ENCODE data around the gene KLK11.

Gene KLK11

DNA sequence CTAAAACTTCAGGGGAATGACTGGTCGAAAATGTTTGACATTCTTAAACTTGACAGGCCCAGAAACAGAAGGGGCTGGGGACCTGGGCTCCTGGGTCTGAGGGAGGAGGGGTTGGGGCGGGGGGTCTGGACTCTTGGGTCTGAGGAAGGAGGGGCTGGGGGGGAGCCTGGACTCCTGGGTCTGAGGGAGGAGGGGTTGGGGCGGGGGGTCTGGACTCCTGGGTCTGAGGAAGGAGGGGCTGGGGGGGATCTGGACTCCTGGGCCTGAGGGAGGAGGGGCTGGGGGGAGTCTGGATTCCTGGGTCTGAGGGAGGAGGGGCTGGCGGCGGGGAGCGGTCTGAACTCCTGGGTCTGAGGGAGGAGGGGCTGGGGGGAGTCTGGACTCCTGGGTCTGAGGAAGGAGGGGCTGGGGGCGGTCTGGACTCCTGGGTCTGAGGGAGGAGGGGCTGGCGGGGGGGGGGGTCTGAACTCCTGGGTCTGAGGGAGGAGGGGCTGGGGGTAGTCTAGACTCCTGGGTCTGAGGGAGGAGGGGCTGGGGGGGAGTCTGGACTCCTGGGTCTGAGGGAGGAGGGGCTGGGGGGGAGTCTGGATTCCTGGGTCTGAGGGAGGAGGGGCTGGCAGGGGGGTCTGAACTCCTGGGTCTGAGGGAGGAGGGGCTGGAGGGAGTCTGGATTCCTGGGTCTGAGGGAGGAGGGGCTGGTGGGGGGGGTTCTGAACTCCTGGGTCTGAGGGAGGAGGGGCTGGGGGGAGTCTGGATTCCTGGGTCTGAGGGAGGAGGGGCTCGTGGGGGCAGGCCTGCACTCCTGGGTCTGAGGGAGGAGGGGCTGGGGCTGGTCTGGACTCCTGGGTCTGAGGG, 51.5 kb downstream of the KLK11 start:
- TF ChIP-seq, protein P1, sequence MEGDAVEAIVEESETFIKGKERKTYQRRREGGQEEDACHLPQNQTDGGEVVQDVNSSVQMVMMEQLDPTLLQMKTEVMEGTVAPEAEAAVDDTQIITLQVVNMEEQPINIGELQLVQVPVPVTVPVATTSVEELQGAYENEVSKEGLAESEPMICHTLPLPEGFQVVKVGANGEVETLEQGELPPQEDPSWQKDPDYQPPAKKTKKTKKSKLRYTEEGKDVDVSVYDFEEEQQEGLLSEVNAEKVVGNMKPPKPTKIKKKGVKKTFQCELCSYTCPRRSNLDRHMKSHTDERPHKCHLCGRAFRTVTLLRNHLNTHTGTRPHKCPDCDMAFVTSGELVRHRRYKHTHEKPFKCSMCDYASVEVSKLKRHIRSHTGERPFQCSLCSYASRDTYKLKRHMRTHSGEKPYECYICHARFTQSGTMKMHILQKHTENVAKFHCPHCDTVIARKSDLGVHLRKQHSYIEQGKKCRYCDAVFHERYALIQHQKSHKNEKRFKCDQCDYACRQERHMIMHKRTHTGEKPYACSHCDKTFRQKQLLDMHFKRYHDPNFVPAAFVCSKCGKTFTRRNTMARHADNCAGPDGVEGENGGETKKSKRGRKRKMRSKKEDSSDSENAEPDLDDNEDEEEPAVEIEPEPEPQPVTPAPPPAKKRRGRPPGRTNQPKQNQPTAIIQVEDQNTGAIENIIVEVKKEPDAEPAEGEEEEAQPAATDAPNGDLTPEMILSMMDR (conservative IDR thresholded peaks at IDR 0.05; ENCODE audit: low read depth), result no peak
- H3K27ac ChIP-seq, result no peak overlapping the region
- ChIA-PET POLR2A (ENCODE audit: low non-redundant PET) (no interaction called here), CTCF (no interaction called here)
- no peak for DNase-seq (ENCODE audit: low spot score)

DNA sequence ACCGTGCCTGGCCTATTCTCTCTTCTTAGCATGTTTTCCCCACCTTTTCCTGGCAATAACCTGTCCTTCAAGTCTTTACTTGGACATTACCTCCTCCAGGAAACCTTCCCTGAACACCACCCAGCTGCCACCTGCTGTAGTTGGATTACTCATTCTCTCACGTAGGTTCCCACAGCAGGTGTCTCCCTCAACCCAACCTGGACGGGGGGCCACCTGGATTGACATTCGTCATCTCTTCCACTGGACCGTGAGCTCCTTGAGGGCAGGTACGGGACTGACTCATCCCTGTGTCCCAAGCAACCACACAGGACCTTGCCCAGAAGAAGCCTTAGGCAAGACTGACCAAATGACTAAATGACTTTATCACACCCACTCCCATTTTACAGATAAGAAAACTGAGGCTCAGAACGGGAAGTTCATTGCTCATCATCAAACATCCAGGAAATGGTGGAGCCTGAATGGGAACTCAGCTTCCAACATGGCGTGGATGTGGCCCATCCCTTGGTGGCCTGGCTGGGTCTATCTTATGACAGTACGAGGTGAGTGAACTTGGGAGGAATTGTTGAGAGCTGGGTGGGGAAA, 53.5 kb downstream of the KLK11 start:
- CTCF ChIA-PET, result no interaction called here
- TF ChIP-seq, protein P1 (conservative IDR thresholded peaks at IDR 0.05; ENCODE audit: low read depth), result no peak

More for the DNA sequence above, 53.5 kb downstream of the KLK11 start:
- DNase-seq (ENCODE audit: low spot score), result no peak
- H3K27ac ChIP-seq, result no peak overlapping the region
- POLR2A ChIA-PET (ENCODE audit: low non-redundant PET), result no interaction called here
